GM20000 (cell line): ENCODE data around the gene SUOX.
A peak's percentile ranks its signal among the peaks of the same experiment; 100 is the strongest.

Source experiments
- DNase-seq: peaks from one replicate; pipeline ENCODE4 v3.0.0; 2012; ENCODE audit warnings: low spot score
- CTCF ChIP-seq: IDR thresholded peaks from 2 replicates; pipeline ENCODE4 v1.5.1; 2012; ENCODE audit warnings: mild to moderate bottlenecking, control low read depth; ENCODE audit errors: extremely low read depth, missing control alignments

Gene SUOX

GRCh38 chr12:56018356-56018755 lies 21.3 kb downstream of the SUOX start:
- TF ChIP-seq CTCF, result no peak
- DNase-seq, result no peak

DNA sequence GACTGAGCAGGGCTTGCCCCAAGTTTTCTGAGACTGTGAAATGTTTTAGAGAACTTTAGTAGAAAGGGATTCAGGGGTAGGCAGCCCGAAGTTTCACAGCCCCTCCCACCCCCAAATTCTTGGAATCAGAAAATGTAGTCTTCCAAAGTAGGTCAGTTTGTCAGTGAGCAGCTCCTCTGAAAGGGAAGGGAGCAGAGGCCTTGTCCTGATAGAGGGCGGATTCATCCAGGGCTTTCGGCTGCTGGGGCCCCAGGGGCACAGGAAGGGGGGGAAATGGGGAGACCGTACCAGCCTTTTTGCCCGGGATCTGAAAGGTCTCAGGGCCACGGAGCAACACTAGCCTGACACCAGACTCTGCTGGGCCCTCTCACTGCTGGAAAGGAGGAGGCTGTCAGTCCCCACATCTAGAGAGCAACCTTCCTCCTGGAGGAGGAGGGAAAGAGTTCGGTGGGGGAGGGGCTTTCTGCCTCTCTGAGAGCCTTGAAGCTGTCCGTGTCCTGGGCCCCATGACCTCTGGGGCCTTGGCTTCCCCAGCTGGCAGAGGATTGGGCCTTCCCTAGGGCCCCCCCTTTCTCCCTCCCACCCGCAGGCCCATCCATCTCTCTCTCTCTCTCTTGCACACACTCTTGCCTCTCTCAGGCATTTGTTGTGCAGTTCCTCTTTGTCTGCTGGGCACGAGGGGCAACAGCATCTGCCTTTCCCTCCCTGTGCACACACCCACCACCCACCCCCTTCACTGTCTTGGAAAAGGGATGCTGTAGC lies 23.5 kb downstream of the SUOX start, which contains the start of gene IKZF4:
Gene IKZF4 (plus strand): TSS at position 621 of the 762 bp plus-strand sequence. CDS start 451 bp downstream, outside the sequence.
- no peak for TF ChIP-seq CTCF
- no peak for DNase-seq

DNA sequence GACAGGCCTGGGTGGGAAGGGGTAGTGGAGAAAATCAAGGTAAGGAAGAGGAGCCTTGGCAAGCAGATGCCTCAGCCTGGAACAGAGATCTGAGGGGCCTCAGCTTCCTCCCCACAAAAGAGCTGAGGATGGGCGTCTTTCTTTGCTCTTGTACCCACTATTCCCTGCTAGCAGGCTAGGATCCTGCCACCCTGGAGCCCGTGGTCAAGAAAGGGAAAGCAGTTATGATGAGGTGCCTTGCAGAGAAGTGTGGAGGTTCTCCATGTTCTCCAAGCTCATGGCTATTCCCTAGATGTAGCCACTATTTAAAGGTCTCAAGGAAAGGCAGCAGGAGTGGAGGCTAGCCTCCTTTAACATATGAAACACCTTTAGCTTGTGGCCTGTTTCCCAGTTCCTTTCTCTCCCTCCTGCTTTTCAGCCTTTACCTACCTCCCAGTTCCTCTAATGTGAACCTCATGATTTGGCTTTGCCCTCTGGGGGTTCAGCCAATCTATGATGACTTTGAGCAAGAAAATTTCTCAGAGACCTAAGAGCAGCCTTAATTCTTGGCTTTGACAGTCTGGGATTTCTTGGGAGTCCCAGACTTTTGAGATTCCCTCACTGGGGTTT lies 24.9 kb downstream of the SUOX start:
- DNase-seq, result no peak
- TF ChIP-seq CTCF, result no peak

GRCh38 chr12:56028511-56029165 lies 31.6 kb downstream of the SUOX start:
- DNase-seq, result no peak
- no peak for TF ChIP-seq CTCF

DNA sequence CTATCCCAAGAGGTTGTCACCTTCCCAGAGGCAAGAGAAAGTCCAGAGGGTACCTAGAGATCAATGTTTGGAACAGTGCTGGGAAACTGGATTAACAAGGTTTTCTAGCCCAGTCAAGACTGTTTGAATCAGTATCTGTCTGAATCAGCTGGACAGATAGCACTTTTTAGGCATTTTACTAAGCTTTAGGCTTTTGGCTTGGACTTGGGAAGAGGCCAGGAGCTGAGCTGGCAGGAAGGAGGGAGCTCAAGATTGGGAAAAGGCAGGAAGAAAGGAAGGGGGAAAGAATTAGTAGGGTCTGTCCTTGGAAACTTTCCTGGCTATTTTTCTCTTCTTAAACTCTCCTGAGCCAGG lies 32.1 kb downstream of the SUOX start:
- DNase-seq, result no peak
- TF ChIP-seq CTCF, result no peak

- peak; percentile 59 for DNase-seq
- peak; percentile 65 for TF ChIP-seq CTCF
Measured at GRCh38 chr12:56029666-56030293, 32.7 kb downstream of the SUOX start.

DNA sequence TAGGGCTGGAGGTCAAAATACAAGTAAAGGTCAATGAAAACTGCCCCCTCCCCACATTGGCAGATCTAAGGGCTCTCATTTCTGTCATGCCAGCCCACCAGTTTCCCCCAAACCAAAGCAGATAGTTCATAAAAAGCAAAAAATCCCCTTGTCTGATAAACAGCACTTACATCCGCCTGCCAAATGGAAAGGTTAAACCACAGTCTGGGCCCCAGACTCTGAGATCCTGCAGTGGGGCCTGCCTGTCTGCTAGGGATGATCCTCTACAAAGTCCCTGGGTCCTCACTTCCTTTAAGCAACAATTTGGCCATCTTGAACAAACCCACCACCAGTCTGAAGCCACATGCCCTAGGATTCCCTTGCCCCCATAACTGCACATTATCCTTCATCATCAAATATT lies 34.9 kb downstream of the SUOX start:
- DNase-seq, result no peak
- no peak for TF ChIP-seq CTCF
